Activated CD8-positive, alpha-beta memory T cell treated with anti-CD3 and anti-CD28 coated beads for 1 hour (primary cell): ENCODE results near the gene PHLDA2.

Source experiments
- DNase-seq, 2 donors: peaks; one replicate each; pipeline ENCODE4 v3.0.0-alpha.2; 2020; ENCODE audit warnings: low read depth in 1 of 2; ENCODE audit errors: extremely low read depth in 1 of 2

Gene PHLDA2

DNA sequence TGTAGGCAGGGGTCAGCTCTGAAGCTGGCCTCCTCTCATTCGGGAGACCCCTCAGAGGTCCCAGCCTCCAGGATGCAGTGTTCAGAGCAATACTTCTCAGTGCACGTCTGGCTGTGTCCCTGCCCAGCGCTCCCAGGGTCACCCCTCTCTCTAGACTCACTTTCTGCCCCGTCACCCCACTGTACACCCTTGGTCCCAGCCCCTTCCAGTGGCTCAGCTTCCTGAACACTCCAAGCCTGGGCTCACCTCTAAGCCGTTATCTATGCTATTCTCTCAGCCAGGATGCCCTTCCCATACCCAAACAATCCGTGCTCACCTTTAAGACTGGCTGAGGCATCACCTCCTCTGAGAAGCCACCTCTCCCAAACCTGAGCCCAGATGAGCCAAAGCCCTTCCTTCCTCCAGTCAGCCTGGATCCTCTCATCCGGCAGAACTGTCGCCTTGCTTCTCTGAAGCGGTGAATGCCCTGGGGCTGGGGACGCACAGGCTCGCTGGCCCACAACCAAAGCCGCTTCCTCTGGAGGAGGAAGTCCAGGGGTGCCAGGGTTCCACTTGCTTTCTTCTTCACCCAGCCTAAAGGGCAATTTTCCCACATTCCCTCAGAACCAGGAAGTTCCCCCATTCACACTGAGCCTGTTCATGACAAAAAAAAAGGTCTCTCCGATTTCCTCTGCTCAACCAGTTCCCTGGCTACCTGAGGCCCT lies 30.0 kb downstream of the PHLDA2 start:
- DNase-seq = no peak

DNA sequence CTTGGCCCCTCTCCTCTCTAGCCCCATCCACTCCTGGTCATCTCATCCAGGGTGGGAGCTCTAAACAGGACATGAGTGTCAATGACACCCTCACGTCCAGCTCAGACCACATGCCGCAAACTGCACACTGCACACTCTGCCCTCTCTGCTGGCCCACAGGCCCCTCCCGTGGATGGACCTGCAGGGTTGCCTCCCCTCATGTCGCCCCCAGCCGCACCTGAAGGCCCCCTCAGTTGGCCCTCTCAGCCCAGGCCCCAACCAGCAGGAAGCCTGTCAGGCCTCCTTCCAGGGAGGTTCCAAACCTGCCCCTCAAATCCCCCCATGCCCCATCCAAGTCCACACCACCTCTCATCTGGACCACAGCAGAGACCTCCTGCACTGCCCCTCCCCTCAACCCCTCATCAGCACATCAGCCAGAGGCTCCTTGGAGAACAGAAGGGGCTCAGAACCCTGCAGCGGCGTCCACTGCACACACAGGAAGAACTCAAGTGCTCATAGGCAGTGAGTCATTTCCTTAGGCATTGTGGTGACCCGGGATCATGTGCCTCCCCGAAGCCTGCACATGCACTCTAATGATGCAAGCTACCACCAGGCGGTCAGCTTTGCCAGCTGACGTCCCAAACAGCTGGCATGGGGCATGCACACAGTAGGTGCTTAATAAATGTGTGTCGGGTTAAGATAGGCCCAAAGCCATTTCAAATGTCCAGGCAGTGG lies 30.7 kb downstream of the PHLDA2 start:
- DNase-seq = peak; percentile 19 to 39

DNA sequence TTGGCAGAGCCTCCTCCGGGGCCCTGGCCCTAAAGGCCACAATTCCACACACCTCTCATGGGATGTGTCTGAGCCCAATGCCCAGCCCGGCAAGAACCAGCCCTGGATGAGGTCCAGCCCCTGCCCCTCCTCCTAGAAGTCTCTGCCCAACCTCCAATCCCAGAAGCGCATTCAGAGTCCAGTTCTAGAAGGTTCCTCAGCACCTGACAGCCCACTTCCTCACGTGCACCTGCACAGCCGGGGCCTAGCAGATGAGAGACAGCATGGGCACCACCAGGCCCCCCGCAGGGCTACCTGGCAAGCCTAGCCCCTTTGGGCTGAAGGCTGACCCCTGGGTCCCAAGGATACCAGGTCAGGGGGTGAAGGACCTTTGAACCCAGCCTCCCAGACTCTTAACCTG lies 32.2 kb downstream of the PHLDA2 start:
- no peak for DNase-seq

DNA sequence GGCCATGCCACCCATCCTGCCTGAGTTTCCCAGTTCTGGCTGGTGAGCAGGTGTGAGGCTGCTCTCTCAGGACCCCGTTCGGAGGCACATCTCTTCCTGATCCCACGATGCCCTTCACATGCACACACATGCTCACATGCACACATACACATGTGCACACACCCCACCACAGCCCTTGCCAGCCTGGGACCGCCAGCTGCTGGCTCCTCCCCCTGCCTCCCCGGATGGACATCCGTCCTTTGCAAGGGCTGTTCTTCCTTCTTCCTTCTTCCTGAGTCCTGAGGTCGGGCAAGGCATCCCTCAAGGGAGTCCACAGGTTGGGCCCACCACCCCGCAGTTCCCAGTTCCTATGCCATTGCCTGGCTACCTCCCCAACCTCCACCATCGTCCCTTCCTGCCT lies 33.2 kb downstream of the PHLDA2 start:
- DNase-seq = no peak

DNA sequence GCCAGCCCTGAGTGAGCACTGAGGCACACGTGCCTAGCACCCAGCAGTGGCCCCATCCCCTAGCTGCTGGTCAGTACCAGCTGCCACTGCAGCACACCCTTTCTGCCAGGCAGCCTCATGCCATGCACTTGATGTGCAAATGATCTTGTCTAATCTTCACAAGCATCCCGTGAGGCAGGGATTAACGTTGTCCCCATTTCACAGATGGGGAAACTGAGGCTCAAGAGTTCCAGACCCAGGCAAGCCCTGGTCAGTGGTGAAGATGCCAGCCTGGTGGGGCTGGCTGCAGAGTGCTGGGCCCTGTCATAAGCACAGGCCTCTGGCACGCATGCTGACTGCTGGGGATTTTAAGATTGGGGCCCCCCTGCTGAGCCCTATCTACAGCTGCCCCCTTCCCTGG lies 35.3 kb downstream of the PHLDA2 start:
- no peak for DNase-seq

- no peak for DNase-seq
Measured at GRCh38 chr11:2892967-2893528, 36.2 kb downstream of the PHLDA2 start.

DNA sequence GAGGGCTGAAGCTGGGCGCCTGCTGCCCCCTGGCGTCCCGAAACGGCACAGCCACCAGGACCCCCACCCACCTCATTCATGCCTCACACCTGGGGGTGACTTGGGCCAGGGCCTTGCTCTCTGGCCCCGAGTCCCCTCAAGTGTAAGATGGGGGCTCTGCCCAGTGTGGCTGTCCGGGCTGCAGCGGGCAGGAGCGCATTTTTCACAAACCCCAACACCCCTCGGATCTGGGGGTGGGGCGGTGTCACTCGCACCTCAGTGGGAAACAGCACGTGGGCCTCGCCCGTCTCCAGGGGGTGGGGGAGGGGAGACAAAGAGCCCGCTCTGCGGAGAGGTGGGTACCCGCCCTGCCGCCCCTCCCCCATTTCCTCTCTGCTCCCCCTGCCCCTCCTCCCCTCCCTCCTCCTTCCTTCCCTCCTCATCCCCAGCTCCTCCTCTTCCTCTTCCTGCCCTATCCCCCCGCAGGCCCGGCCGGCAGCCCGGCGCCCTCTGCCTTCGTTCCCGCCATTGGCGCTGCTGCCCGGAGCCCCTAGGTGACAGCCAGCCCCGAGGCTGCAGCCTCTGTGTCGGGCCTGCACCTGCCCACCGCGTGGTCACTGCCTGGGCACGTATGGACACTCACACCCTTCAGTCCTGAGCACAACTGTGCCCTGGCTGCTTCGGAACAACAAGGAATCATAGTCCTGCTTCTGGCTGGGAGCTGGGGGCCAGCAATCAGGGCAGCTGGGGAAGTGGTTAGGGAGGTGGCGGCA lies 36.8 kb downstream of the PHLDA2 start:
- no peak for DNase-seq

DNA sequence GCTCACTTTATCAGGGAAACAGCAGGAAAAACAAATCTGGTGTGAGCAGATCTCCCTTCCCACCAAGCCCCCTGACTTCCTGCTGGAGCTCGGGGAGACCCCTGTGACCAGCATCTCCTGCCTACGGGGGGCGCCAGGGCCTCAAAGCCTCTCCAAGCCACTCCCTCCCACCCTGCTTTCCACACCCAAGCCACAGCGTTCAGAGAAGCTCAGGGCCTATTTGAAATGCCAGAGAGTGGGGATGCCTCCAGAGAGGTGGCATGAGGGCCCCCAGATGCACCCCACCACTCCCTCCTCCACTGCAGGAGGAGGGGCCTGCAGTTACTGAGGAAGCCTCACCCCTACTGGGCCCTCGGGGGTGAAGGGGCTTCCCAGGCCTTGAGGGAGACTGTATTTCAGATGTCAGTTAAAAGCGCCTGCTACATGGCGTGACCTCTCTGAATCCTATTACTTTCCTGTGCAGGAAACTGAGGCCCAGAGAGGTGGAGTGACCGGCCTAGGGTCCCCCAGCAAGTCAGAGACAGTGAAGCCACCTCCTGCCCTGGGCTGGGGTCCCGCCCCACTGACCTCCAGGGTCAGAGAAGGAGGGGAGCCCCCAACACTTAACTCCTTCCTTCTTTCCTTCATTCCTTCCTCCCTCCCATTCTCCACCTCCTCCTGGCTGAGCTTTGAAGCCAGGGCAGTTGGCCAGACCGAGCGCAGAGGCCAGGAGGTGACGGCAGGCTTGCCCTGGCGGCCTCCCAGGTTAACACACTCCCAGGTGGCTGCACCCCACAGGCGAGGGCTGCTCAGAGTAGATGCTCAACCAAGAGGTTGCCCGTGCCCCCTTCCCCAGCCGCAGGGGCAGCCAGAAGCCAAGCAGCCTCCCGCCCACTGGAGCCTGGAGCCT lies 37.6 kb downstream of the PHLDA2 start:
- DNase-seq = no peak

GRCh38 chr11:2890466-2891294 lies 38.5 kb downstream of the PHLDA2 start:
- DNase-seq = no peak

GRCh38 chr11:2889362-2890273 lies 39.6 kb downstream of the PHLDA2 start:
- DNase-seq = no peak

DNA sequence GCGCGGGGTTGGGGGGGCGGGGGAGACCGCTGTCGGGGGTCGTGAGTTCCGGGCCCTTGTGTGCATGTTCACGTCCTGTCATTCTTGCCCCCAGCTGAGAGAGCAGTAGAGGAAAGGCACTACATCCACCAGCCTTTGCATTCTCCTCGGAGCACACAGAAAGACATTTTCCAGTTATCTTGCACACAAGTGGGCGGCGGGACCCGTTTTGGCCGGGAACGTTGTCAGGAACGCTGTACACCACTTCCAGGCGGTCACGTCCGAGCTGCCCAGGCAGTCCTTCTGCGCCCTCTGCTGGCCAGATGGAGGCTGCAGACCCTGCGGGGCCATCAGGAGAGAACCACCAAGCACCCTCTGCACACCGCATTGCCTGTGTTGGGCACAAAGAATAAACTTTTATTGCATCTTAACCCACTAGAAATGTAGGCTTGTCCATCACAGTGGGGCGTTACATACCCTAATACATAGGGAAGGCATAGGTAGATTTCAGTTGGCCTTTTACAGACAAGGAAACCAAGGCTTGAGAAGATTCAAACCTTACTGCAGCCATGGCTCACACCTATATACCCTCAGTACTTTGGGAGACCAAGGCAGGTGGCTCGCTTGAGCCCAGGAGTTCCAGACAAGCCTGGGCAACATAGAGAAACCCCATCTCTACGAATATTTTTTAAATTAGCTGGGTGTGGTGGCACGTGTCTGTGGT lies 40.8 kb downstream of the PHLDA2 start:
- DNase-seq = peak; percentile 62 to 86

DNA sequence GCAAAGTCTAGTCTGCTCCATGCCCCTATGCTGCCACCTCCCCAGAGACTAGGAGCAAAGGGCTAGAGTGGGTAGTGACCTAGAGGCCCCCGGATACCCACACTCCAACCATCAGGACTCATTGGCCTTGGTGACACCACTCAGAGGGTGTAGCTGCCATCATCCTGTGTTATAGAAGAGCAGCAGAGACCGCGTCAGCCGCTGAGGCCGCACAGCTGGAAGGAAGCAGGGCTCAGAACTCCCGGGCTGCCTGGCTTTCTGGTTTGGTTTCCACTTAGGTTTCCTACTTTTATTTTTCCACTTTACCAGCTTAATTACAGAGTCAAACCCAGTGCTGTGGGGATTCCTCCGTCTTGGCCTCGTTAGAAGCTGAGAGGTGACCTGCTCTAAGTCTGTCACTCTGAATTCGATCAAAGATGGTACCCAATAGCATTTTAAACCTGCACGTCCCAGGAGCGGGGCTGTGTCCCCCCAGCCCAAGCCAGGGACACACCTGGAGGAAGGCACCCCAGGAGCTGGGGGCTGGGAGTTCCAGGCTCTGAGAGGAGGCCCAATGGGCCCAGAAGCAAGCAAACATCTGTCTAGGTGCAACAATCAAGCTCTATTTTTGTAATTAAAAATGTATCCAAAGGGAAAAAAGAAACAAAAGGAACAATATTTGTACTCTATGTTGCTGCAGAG lies 41.6 kb downstream of the PHLDA2 start:
- no peak for DNase-seq

DNA sequence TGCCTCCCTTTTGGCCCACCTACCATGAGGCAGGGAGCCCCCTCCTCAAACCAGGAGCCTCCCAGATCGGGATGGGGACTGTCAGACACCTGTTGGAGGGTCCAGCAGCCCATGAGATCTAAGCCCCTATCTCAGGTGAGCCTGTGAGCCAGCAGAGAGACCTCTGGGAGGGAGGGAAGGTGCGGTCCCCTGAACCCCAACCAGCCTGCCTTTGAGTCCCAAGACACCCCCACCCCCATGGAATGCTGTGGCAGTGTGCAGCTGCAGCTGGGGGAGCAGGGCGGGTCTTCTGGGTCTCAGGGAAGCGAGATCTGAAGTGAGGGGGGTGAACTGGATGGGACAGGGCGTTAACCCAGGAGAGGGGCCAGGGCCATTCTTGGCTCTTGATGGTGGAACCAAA lies 42.3 kb downstream of the PHLDA2 start:
- DNase-seq = no peak

- DNase-seq = no peak
Measured at GRCh38 chr11:2886191-2886894, 42.9 kb downstream of the PHLDA2 start.

- peak; percentile 56 to 71 for DNase-seq
Measured at GRCh38 chr11:2885678-2886081, 43.5 kb downstream of the PHLDA2 start, which contains the start of gene CDKN1C. TSS of gene CDKN1C (minus strand) at chr11:2885775. CDS start at chr11:2885456, 319 bp downstream.

DNA sequence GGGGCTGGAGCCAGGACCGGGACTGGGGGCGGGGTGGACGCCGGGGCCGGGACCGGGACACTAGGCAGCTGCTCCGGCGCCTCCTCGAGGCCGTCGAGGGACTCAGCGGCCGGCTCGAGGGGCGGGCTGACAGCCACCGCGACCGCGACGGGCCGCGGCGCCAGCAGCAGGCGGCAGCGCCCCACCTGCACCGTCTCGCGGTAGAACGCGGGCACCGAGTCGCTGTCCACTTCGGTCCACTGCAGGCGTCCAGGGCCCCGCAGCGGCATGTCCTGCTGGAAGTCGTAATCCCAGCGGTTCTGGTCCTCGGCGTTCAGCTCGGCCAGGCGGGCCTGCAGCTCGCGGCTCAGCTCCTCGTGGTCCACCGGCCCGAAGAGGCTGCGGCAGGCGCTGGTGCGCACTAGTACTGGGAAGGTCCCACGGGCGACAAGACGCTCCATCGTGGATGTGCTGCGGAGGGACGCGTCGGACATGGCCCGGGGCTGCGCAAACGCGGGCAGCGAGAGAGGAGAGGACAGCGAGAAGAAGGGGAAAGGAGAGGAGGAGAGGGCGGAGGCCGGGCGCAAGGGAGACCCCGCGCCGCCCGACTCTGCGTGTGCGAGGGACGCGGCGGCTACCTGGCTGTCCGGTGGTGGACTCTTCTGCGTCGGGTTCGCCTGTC lies 44.1 kb downstream of the PHLDA2 start:
- DNase-seq = no peak
